Measurements from ENCODE around the gene RPS6KA3.
"Not testable (repeated sequence)": the region's sequence is repeated elsewhere in the genome, so short reads cannot be mapped to it uniquely, and the experiment has no call there.

Gene RPS6KA3

GRCh38 chrX:20171887-20172286, 94.8 kb downstream of the RPS6KA3 start:
- intact Hi-C loops (cut with DNase I): no loop called here
- no peak for DNase-seq

- intact Hi-C loops (cut with DNase I); DNase-seq: not testable (repeated sequence)
These were observed 104.2 kb downstream of the RPS6KA3 start for GRCh38 chrX:20162516-20162915.

- peak in 15 of 42 donors; percentile 7 to 54 (median 20) for DNase-seq
- intact Hi-C loops (cut with DNase I): no loop called here
These were observed 106.8 kb downstream of the RPS6KA3 start for GRCh38 chrX:20159797-20160385.

GRCh38 chrX:20151689-20152088, 115.0 kb downstream of the RPS6KA3 start:
- intact Hi-C loops (cut with DNase I): no loop called here
- no peak for DNase-seq

- intact Hi-C loops (cut with DNase I): loop anchor here (10.0 kb wide), 1 partner anchor 115 kb away; the partner anchor contains the start of gene RPS6KA3
- DNase-seq: no peak
These were observed 117.4 kb downstream of the RPS6KA3 start for GRCh38 chrX:20149326-20149725.

- intact Hi-C loops (cut with DNase I): loop anchor here (10.0 kb wide), 1 partner anchor 117 kb away; the partner anchor contains the start of gene RPS6KA3
- no peak for DNase-seq
These were observed 119.1 kb downstream of the RPS6KA3 start for GRCh38 chrX:20147561-20147960.

- intact Hi-C loops (cut with DNase I): loop anchor here (10.0 kb wide), 1 partner anchor 120 kb away; the partner anchor contains the start of gene RPS6KA3
These were observed 122.2 kb downstream of the RPS6KA3 start for GRCh38 chrX:20144491-20144890.

GRCh38 chrX:20143561-20143960, 123.1 kb downstream of the RPS6KA3 start:
- DNase-seq: no peak
- intact Hi-C loops (cut with DNase I): loop anchor here (10.0 kb wide), 1 partner anchor 121 kb away; the partner anchor contains the start of gene RPS6KA3

More at GRCh38 chrX:20144491-20144890, 122.2 kb downstream of the RPS6KA3 start:
- no peak for DNase-seq

- intact Hi-C loops (cut with DNase I): loop anchor here (10.0 kb wide), 1 partner anchor 122 kb away; the partner anchor contains the start of gene RPS6KA3
These were observed 123.6 kb downstream of the RPS6KA3 start for GRCh38 chrX:20143111-20143510.

GRCh38 chrX:20141281-20142220, 125.2 kb downstream of the RPS6KA3 start, which contains the start of gene EIF1AX:
Gene EIF1AX (minus strand): TSS chrX:20141838. CDS start chrX:20141640, 198 bp downstream.
- intact Hi-C loops (cut with DNase I): loop anchor here (10.0 kb wide), 1 partner anchor 123 kb away; the partner anchor contains the start of gene RPS6KA3
- DNase-seq: peak; percentile 89 to 100 (median 99)

More at GRCh38 chrX:20143111-20143510, 123.6 kb downstream of the RPS6KA3 start:
- DNase-seq: no peak

- intact Hi-C loops (cut with DNase I): loop anchor here (10.0 kb wide), 1 partner anchor 124 kb away; the partner anchor contains the start of gene RPS6KA3
- DNase-seq: no peak
These were observed 126.3 kb downstream of the RPS6KA3 start for GRCh38 chrX:20140420-20140819.

- no peak for DNase-seq
- intact Hi-C loops (cut with DNase I): loop anchor here (10.0 kb wide), 1 partner anchor 125 kb away; the partner anchor contains the start of gene RPS6KA3
These were observed 126.7 kb downstream of the RPS6KA3 start for GRCh38 chrX:20139966-20140365.

- intact Hi-C loops (cut with DNase I): no loop called here
- no peak for DNase-seq
These were observed 130.8 kb downstream of the RPS6KA3 start for GRCh38 chrX:20135944-20136343.

- intact Hi-C loops (cut with DNase I): no loop called here
- no peak for DNase-seq
These were observed 134.0 kb downstream of the RPS6KA3 start for GRCh38 chrX:20132666-20133065.

GRCh38 chrX:20130357-20130756, 136.4 kb downstream of the RPS6KA3 start:
- DNase-seq: no peak
- intact Hi-C loops (cut with DNase I): no loop called here

- intact Hi-C loops (cut with DNase I): no loop called here
These were observed 137.2 kb downstream of the RPS6KA3 start for GRCh38 chrX:20129547-20129946.

GRCh38 chrX:20128670-20129069, 138.0 kb downstream of the RPS6KA3 start:
- no peak for DNase-seq
- intact Hi-C loops (cut with DNase I): no loop called here

More at GRCh38 chrX:20129547-20129946, 137.2 kb downstream of the RPS6KA3 start:
- no peak for DNase-seq

- intact Hi-C loops (cut with DNase I); DNase-seq: not testable (repeated sequence)
These were observed 139.3 kb downstream of the RPS6KA3 start for GRCh38 chrX:20127440-20127839.

GRCh38 chrX:20126833-20127232, 139.9 kb downstream of the RPS6KA3 start:
- intact Hi-C loops (cut with DNase I); DNase-seq: not testable (repeated sequence)
